Stimulated activated naive B cell treated with anti-CD40 and anti-IgM and Interleukin-4, amounts not matched to agents 10 μg/mL and 1 μg/mL and 100 μg/mL, for 72 hours (primary cell): Measurements from ENCODE around the gene PROM1.
A peak's percentile ranks its signal among the peaks of the same experiment; 100 is the strongest.

Experiments
- ATAC-seq, 2 donors: fragments of 150-1000 bp; cut with Tn5 transposase; replicated peaks; 2 replicates each; pipeline ENCODE4 v1.10.0; 2021; ENCODE audit warnings: moderate library complexity in 1 of 2
- DNase-seq: peaks from one replicate; pipeline ENCODE4 v3.0.0; 2021
- H3K27ac Mint-ChIP-seq: one replicate; pipeline ENCODE4 v1.8.0; 2022; ENCODE audit warnings: mild to moderate bottlenecking, mixed read lengths
- H3K27me3 Mint-ChIP-seq, 2 donors: one replicate each; pipeline ENCODE4 v1.8.0; 2022; ENCODE audit warnings: mixed read lengths in 2 of 2
- H3K36me3 Mint-ChIP-seq, 2 donors: one replicate each; pipeline ENCODE4 v1.8.0; 2022; ENCODE audit warnings: mixed read lengths in 2 of 2, mild to moderate bottlenecking in 1 of 2
- H3K4me1 Mint-ChIP-seq, 2 donors: one replicate each; pipeline ENCODE4 v1.8.0; 2022; ENCODE audit warnings: mixed read lengths in 2 of 2, mild to moderate bottlenecking in 1 of 2
- H3K4me3 Mint-ChIP-seq, 2 donors: one replicate each; pipeline ENCODE4 v1.8.0; 2022; ENCODE audit warnings: mild to moderate bottlenecking in 2 of 2, mixed read lengths in 2 of 2, moderate library complexity in 1 of 2
- H3K9me3 Mint-ChIP-seq, 2 donors: one replicate each; pipeline ENCODE4 v1.8.0; 2022; ENCODE audit warnings: mixed read lengths in 2 of 2, mild to moderate bottlenecking in 1 of 2

Gene PROM1

DNA sequence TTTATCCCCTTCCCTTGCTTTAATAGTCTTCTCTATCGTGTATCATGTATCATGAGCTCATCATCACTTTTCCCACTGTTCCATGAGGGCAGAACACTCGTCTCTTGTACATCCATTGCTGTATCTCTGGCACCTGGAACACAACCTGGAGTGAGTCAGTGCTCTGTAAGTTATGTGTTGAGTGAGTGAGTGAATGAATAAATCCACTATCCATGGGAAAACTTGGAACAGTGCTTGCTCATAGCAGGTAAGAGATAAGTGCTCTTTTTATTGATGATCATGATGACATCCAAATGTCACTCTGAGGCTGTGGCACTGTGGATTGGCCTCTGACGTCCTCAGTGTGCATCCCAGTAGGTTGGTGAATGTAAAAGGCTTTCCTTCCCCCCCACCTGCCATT is 149.6 kb downstream of the PROM1 start:
- H3K27ac Mint-ChIP-seq: no peak overlapping the region
- peaks cover 0 to 2% of the 10 kb centered on the region in 2 donors for H3K36me3 Mint-ChIP-seq
- ATAC-seq (no peak), DNase-seq (no peak)
- no peak overlapping the region for H3K4me3 Mint-ChIP-seq
- H3K27me3 Mint-ChIP-seq: peaks cover 0 to 5% of the 10 kb centered on the region in 2 donors
- peaks cover 12 to 15% of the 10 kb centered on the region in 2 donors for H3K4me1 Mint-ChIP-seq
- H3K9me3 Mint-ChIP-seq: no peaks in the 10 kb centered on the region

GRCh38 chr4:15931451-15932210 is 152.2 kb downstream of the PROM1 start:
- no peak overlapping the region for H3K4me3 Mint-ChIP-seq
- no peak for DNase-seq
- H3K9me3 Mint-ChIP-seq: no peaks in the 10 kb centered on the region
- no peak overlapping the region for H3K27ac Mint-ChIP-seq
- no peak for ATAC-seq
- peaks cover 0 to 9% of the 10 kb centered on the region in 2 donors for H3K27me3 Mint-ChIP-seq
- peaks cover 0 to 2% of the 10 kb centered on the region in 2 donors for H3K36me3 Mint-ChIP-seq
- peaks cover 12 to 15% of the 10 kb centered on the region in 2 donors for H3K4me1 Mint-ChIP-seq

DNA sequence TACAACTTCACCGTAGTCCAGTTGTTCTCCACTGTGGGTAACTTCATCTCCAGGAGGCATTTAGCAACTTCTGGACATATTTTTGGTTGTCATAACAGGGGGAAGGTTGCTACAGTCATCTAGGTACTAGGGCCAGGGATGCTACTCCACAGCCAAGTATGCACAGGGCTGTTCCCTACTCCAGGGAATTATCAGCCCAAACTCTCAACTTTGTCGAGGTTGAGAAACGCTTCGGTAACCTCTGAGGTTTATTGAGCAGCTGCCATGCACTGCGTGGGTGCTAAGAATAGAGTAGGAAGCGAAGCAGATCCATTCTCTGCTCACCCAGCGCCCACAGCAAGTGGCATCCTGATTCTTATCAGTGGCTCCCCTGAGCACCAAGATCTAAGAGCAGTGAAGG is 153.5 kb downstream of the PROM1 start:
- ATAC-seq: peak; percentile 68 to 77
- DNase-seq: no peak
- H3K4me1 Mint-ChIP-seq: peaks cover 12 to 15% of the 10 kb centered on the region in 2 donors
- peaks cover 0 to 2% of the 10 kb centered on the region in 2 donors for H3K36me3 Mint-ChIP-seq
- peaks cover 0 to 9% of the 10 kb centered on the region in 2 donors for H3K27me3 Mint-ChIP-seq
- no peak overlapping the region for H3K4me3 Mint-ChIP-seq
- H3K9me3 Mint-ChIP-seq: no peaks in the 10 kb centered on the region
- H3K27ac Mint-ChIP-seq: peak overlapping the region; percentile 59

DNA sequence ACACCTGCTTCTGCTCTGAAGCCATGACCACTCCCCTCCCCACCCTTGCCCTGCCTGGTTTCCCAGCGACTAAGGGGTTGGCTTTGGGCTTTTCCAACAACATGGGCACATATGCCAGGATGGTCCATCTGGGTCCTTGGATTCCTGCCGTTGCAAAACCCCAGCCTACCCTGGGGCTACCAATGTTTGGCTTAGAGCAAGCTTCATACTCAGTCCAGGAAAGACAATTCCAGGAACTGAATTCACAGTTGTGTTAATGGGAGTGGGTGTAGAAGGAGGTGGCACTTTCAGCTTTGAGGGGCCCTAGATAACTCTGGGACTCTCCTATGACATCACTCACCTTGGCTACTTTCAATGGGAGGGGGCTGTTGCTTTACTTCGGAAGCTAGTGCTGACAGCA is 154.3 kb downstream of the PROM1 start:
- peaks cover 12 to 15% of the 10 kb centered on the region in 2 donors for H3K4me1 Mint-ChIP-seq
- no peak overlapping the region for H3K27ac Mint-ChIP-seq
- no peak for DNase-seq
- H3K36me3 Mint-ChIP-seq: peaks cover 0 to 2% of the 10 kb centered on the region in 2 donors
- ATAC-seq: no peak
- H3K4me3 Mint-ChIP-seq: no peak overlapping the region
- no peaks in the 10 kb centered on the region for H3K9me3 Mint-ChIP-seq
- H3K27me3 Mint-ChIP-seq: peaks cover 1 to 9% of the 10 kb centered on the region in 2 donors

- Mint-ChIP-seq H3K4me1 (peaks cover 12 to 15% of the 10 kb centered on the region in 2 donors), H3K4me3 (no peak overlapping the region), H3K9me3 (no peaks in the 10 kb centered on the region), H3K36me3 (peaks cover 0 to 2% of the 10 kb centered on the region in 2 donors), H3K27me3 (peaks cover 5 to 13% of the 10 kb centered on the region in 2 donors), H3K27ac (no peak overlapping the region)
- DNase-seq (no peak), ATAC-seq (no peak)
These were observed 154.9 kb downstream of the PROM1 start for GRCh38 chr4:15928883-15929282.

DNA sequence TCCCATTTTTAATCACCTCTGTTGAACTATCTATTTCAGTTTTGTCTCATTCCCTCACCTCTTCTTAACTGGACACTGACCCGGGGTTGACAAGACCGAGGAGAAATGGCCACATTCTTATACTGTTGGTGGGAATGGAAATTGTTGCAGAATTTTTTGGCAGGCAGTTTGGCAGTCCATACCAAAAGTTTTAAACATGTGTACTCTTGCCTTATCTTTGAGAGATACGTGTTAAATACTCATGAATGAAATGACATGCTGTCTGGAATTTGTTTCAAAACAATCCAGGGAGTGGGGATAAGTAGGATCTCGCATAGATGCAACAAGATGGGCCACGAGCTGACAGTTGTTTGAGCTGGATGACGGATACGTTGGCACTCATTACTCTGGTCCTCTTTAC is 157.3 kb downstream of the PROM1 start:
- Mint-ChIP-seq H3K4me3 (no peak overlapping the region), H3K4me1 (peaks cover 12 to 15% of the 10 kb centered on the region in 2 donors), H3K27ac (no peak overlapping the region), H3K27me3 (peaks cover 9 to 15% of the 10 kb centered on the region in 2 donors), H3K36me3 (peaks cover 0 to 2% of the 10 kb centered on the region in 2 donors), H3K9me3 (no peaks in the 10 kb centered on the region)
- ATAC-seq: no peak
- no peak for DNase-seq

- Mint-ChIP-seq H3K4me1 (peaks cover 9 to 10% of the 10 kb centered on the region in 2 donors), H3K36me3 (peaks cover 0 to 2% of the 10 kb centered on the region in 2 donors), H3K4me3 (no peak overlapping the region), H3K27me3 (peaks cover 10 to 11% of the 10 kb centered on the region in 2 donors), H3K9me3 (no peaks in the 10 kb centered on the region), H3K27ac (no peak overlapping the region)
- no peak for DNase-seq
- no peak for ATAC-seq
These were observed 158.0 kb downstream of the PROM1 start for GRCh38 chr4:15925830-15926229.

- H3K4me1 Mint-ChIP-seq: no peaks in the 10 kb centered on the region
- H3K27me3 Mint-ChIP-seq: peaks cover 26% of the 10 kb centered on the region in 2 donors
- H3K4me3 Mint-ChIP-seq: no peak overlapping the region
- H3K9me3 Mint-ChIP-seq: no peaks in the 10 kb centered on the region
- no peak for ATAC-seq
- no peak overlapping the region for H3K27ac Mint-ChIP-seq
- DNase-seq: no peak
- H3K36me3 Mint-ChIP-seq: no peaks in the 10 kb centered on the region
These were observed 162.3 kb downstream of the PROM1 start for GRCh38 chr4:15921592-15921932.

DNA sequence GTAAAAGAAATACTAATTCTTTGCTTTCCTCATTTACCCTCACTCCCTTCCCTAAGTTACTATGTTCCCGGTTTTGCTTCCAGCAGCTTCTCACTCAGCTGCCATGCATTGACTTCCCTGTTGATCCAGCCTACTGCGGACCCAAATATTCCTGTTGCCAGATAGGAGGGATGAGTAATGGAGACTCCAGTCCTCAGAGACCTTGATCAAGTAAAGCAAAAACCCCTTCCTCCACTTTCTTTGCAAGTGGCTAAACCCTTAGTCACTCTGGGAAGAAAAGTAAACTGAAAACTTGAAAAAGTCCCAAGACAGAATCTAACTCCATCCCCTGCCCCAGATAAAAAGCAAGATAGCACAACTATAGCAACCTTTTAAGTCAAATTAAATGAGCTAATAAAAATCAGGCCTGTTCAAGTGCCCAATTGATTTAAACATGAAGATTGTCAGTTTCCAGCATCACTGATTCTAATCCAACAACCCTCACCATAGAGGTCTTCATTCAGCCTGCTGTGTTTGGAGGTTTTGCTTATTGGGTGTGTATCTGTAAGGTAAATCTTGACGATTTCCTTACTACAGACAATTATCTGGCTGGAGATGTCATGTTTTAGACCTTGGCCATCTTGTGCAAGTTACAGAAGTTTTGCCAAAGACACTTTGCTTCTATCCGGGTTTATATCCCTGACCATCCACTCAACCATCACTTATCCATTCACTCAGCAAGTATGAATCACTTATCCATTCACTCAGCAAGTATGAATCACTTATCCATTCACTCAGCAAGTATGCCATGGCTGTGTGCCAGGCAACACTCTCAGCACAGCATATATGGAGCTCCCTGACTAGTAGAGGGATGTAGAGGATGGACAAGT is 162.9 kb downstream of the PROM1 start:
- Mint-ChIP-seq H3K9me3 (peaks cover 0 to 1% of the 10 kb centered on the region in 2 donors), H3K4me3 (no peak overlapping the region), H3K36me3 (peaks cover 0 to under 1% of the 10 kb centered on the region in 2 donors), H3K27ac (no peak overlapping the region), H3K27me3 (peaks cover 26% of the 10 kb centered on the region in 2 donors), H3K4me1 (no peaks in the 10 kb centered on the region)
- DNase-seq (no peak), ATAC-seq (no peak)

- no peak overlapping the region for H3K27ac Mint-ChIP-seq
- H3K4me3 Mint-ChIP-seq: no peak overlapping the region
These were observed 165.2 kb downstream of the PROM1 start for GRCh38 chr4:15918484-15919129.

More at GRCh38 chr4:15918484-15919129, 165.2 kb downstream of the PROM1 start:
- no peak for DNase-seq
- peaks cover 0 to 3% of the 10 kb centered on the region in 2 donors for H3K36me3 Mint-ChIP-seq
- H3K4me1 Mint-ChIP-seq: no peaks in the 10 kb centered on the region
- peaks cover 21% of the 10 kb centered on the region in 2 donors for H3K27me3 Mint-ChIP-seq
- peaks cover 5 to 6% of the 10 kb centered on the region in 2 donors for H3K9me3 Mint-ChIP-seq
- no peak for ATAC-seq
